Neural cell (in vitro differentiated cells): ENCODE measurements around the gene USP7. TPM values are rescaled to one million over a fixed set of nuclear protein-coding genes. Genes with fewer than 3 reads are reported as not detected.

Experiments used
- H2AFZ ChIP-seq: fragments of 200-600, 300-800 bp; sonication (generic), shearing (Covaris generic); 2 replicates; pipeline ENCODE4 v1.6.0; 2014; ENCODE audit warnings: low read depth, mild to moderate bottlenecking, antibody characterized with exemption, low read length, moderate library complexity
- H3F3A ChIP-seq: fragments of 200-600 bp; shearing (Covaris generic); 2 replicates; pipeline ENCODE4 v1.6.1; 2016; ENCODE audit warnings: mild to moderate bottlenecking, moderate library complexity, mixed read lengths, antibody characterized with exemption, low read length; ENCODE audit not compliant: insufficient read depth, poor library complexity, severe bottlenecking
- H3K27ac ChIP-seq: fragments of 200-600, 300-800 bp; sonication (generic), shearing (Covaris generic); 2 replicates; pipeline ENCODE4 v1.5.1; 2014; ENCODE audit warnings: mild to moderate bottlenecking, low read length, moderate library complexity
- H3K27me3 ChIP-seq: fragments of 300-800, 200-600 bp; sonication (generic), shearing (Covaris generic); 2 replicates; pipeline ENCODE4 v1.6.0; 2014; ENCODE audit warnings: mild to moderate bottlenecking, low read depth, low read length, moderate library complexity; ENCODE audit not compliant: insufficient read depth
- H3K36me3 ChIP-seq: fragments of 300-800, 200-600 bp; sonication (generic), shearing (Covaris generic); 2 replicates; pipeline ENCODE4 v1.5.1; 2014; ENCODE audit warnings: mild to moderate bottlenecking, antibody characterized with exemption, low read length, moderate library complexity; ENCODE audit not compliant: insufficient read depth
- H3K4me2 ChIP-seq: fragments of 300-800, 200-600 bp; sonication (generic), shearing (Covaris generic); 2 replicates; pipeline ENCODE4 v1.6.0; 2014; ENCODE audit warnings: mild to moderate bottlenecking, low read length
- H3K4me3 ChIP-seq: fragments of 300-800, 200-600 bp; sonication (generic), shearing (Covaris generic); 2 replicates; pipeline ENCODE4 v1.5.1; 2014; ENCODE audit warnings: mild to moderate bottlenecking, low read length, moderate library complexity
- H3K79me2 ChIP-seq: fragments of 200-600 bp; shearing (Covaris generic); replicated peaks from 2 replicates; pipeline ENCODE4 v1.6.0; 2014; ENCODE audit warnings: mild to moderate bottlenecking, low read length, moderate library complexity; ENCODE audit not compliant: insufficient read depth
- H3K9ac ChIP-seq: fragments of 300-800, 200-600 bp; sonication (generic), shearing (Covaris generic); 2 replicates; pipeline ENCODE4 v1.6.1; 2016; ENCODE audit warnings: mild to moderate bottlenecking, low read length, mixed read lengths
- H3K9me2 ChIP-seq: fragments of 200-600 bp; shearing (Covaris generic); 2 replicates; pipeline ENCODE4 v1.6.1; 2016; ENCODE audit warnings: mild to moderate bottlenecking, low read length, mixed read lengths; ENCODE audit not compliant: insufficient read depth
- H3K9me3 ChIP-seq: fragments of 200-600, 300-800 bp; sonication (generic), shearing (Covaris generic); 2 replicates; pipeline ENCODE4 v1.6.1; 2016; ENCODE audit warnings: mild to moderate bottlenecking, mixed run types, low read length, moderate library complexity, mixed read lengths
- H4K20me1 ChIP-seq: fragments of 200-600 bp; shearing (Covaris generic); 2 replicates; pipeline ENCODE4 v1.6.1; 2016; ENCODE audit warnings: mild to moderate bottlenecking, mixed run types; ENCODE audit not compliant: insufficient read depth
- CTCF ChIP-seq: fragments of 450-650 bp; IDR thresholded peaks from 2 replicates; pipeline ENCODE4 v1.5.1; 2014; ENCODE audit warnings: antibody characterized with exemption, mild to moderate bottlenecking, moderate library complexity; ENCODE audit not compliant: poor library complexity, severe bottlenecking
- EP300 ChIP-seq: fragments of 450-650 bp; conservative IDR thresholded peaks from 2 replicates; pipeline ENCODE4 v1.6.1; 2014; ENCODE audit warnings: antibody characterized with exemption, mild to moderate bottlenecking, moderate library complexity; ENCODE audit not compliant: poor library complexity, severe bottlenecking
- EZH2 ChIP-seq: fragments of 200-600, 300-800 bp; shearing (Covaris generic), sonication (generic); IDR thresholded peaks from 2 replicates; pipeline ENCODE4 v1.6.1; 2014; ENCODE audit warnings: antibody characterized with exemption, low read length, borderline replicate concordance, mild to moderate bottlenecking; ENCODE audit not compliant: insufficient read depth, poor library complexity, severe bottlenecking
- MXI1 ChIP-seq: fragments of 450-650 bp; conservative IDR thresholded peaks from 2 replicates; pipeline ENCODE4 v1.6.1; 2014; ENCODE audit warnings: antibody characterized with exemption, mild to moderate bottlenecking; ENCODE audit not compliant: poor library complexity, severe bottlenecking
- POLR2AphosphoS5 ChIP-seq: IDR thresholded peaks from 2 replicates; pipeline ENCODE4 v1.6.1; 2012
- RAD21 ChIP-seq: fragments of 450-650 bp; conservative IDR thresholded peaks from 2 replicates; pipeline ENCODE4 v1.6.1; 2014; ENCODE audit warnings: antibody characterized with exemption, mild to moderate bottlenecking, moderate library complexity
- REST ChIP-seq: IDR thresholded peaks from 2 replicates; pipeline ENCODE4 v1.6.1; 2012; ENCODE audit warnings: borderline replicate concordance
- SMC3 ChIP-seq: fragments of 450-650 bp; conservative IDR thresholded peaks from 2 replicates; pipeline ENCODE4 v1.6.1; 2014; ENCODE audit warnings: antibody characterized with exemption, mild to moderate bottlenecking, moderate library complexity; ENCODE audit not compliant: poor library complexity
- TAF1 ChIP-seq: IDR thresholded peaks from 2 replicates; pipeline ENCODE4 v1.6.1; 2012; ENCODE audit warnings: low read depth
- polyA plus RNA-seq: library from polyadenylated mRNA; depleted of rRNA; stranded (reverse); fragments of >200 nt; gene quantifications from 2 replicates; pipeline ENCODE4 v1.2.3, GENCODE V29; 2014

Gene USP7
- polyA plus RNA-seq, 1 donor from 2014 or later = 52.5 TPM

GRCh38 chr16:8950580-8951077 is 13.1 kb downstream of the USP7 start:
- Histone ChIP-seq H4K20me1 (peaks cover 40% of the 10 kb centered on the region), H3K27me3 (no peaks in the 10 kb centered on the region), H3F3A (no peaks in the 10 kb centered on the region), H3K79me2 (peaks cover 91% of the 10 kb centered on the region), H3K4me3 (no peak overlapping the region), H3K9me2 (no peaks in the 10 kb centered on the region), H3K27ac (no peak overlapping the region), H3K4me2 (no peak overlapping the region), H3K9me3 (no peaks in the 10 kb centered on the region), H2AFZ (no peak overlapping the region), H3K36me3 (no peaks in the 10 kb centered on the region), H3K9ac (no peak overlapping the region)
- TF ChIP-seq SMC3 (no peak), EZH2 (no peak), CTCF (no peak), POLR2AphosphoS5 (no peak), MXI1 (no peak), EP300 (no peak), REST (no peak), RAD21 (no peak), TAF1 (no peak)

GRCh38 chr16:8949536-8950418 is 13.9 kb downstream of the USP7 start:
- TF ChIP-seq TAF1 (no peak), EZH2 (no peak), SMC3 (no peak)

More at GRCh38 chr16:8949536-8950418, 13.9 kb downstream of the USP7 start:
- no peak overlapping the region for H2AFZ ChIP-seq
- peaks cover 91% of the 10 kb centered on the region for H3K79me2 ChIP-seq
- no peak overlapping the region for H3K4me2 ChIP-seq
- H3K27me3 ChIP-seq = no peaks in the 10 kb centered on the region
- H3F3A ChIP-seq = no peaks in the 10 kb centered on the region
- no peaks in the 10 kb centered on the region for H3K9me2 ChIP-seq
- no peaks in the 10 kb centered on the region for H3K9me3 ChIP-seq
- no peak overlapping the region for H3K4me3 ChIP-seq
- H3K36me3 ChIP-seq = no peaks in the 10 kb centered on the region
- H3K9ac ChIP-seq = no peak overlapping the region
- H4K20me1 ChIP-seq = peaks cover 35% of the 10 kb centered on the region
- H3K27ac ChIP-seq = no peak overlapping the region
